ENCODE data around the gene IGF2R.

GRCh38 chr6:159957071-159957673 lies 11.7 kb upstream of the IGF2R start:
- TF ChIP-seq EZH2 (IDR thresholded peaks at IDR 0.05; ENCODE audit: borderline replicate concordance, low read depth, low read length, severe bottlenecking) (no peak), CTCF (IDR thresholded peaks at IDR 0.05; ENCODE audit: borderline replicate concordance, extremely low read depth, low read length, poor library complexity, severe bottlenecking) (no peak)
